Transverse colon (tissue), 4 donors: ENCODE measurements around the gene TENM4. TPM values are rescaled to one million over a fixed set of nuclear protein-coding genes. Genes with fewer than 3 reads are reported as not detected.

Experiments used
- DNase-seq: peaks from one replicate; pipeline ENCODE4 v3.0.0-alpha.2; 2019
- H3K27ac ChIP-seq, 4 donors: fragments of 200-600 bp; sonication (generic); 2 replicates each; pipeline ENCODE4 v1.5.1; 2016 to 2018; ENCODE audit warnings: inconsistent platforms in 4 of 4
- H3K27me3 ChIP-seq: fragments of 200-600 bp; sonication (generic); 2 replicates; pipeline ENCODE4 v1.5.1; 2017; ENCODE audit warnings: inconsistent platforms
- H3K36me3 ChIP-seq, 4 donors: fragments of 200-600 bp; sonication (generic); 2 replicates each; pipeline ENCODE4 v1.5.1; 2017 to 2019; ENCODE audit warnings: inconsistent platforms in 4 of 4
- H3K4me1 ChIP-seq, 4 donors: fragments of 200-600 bp; sonication (generic); 2 replicates each; pipeline ENCODE4 v1.5.1; 2017 to 2020; ENCODE audit warnings: inconsistent platforms in 4 of 4
- H3K4me3 ChIP-seq, 4 donors: fragments of 200-600 bp; sonication (generic); 1 replicate in 1 of 4; 2 replicates in 3 of 4; pipeline versions ENCODE4 v1.5.1 to v1.6.1; 2017 to 2019; ENCODE audit warnings: inconsistent platforms in 4 of 4
- H3K9me3 ChIP-seq, 2 donors: fragments of 200-600 bp; sonication (generic); 2 replicates each; pipeline ENCODE4 v1.5.1; 2017 to 2019; ENCODE audit warnings: inconsistent platforms in 2 of 2
- CTCF ChIP-seq, 5 experiments: fragments of 200-600 bp in 3 of 5; fragments of 450-650 bp in 2 of 5; sonication (generic) in 3 of 5; IDR thresholded peaks; 1 replicate in 2 of 5; 2 replicates in 3 of 5; pipeline ENCODE4 v1.5.1; 2016 to 2017; ENCODE audit warnings: antibody characterized with exemption in 5 of 5, inconsistent platforms in 3 of 5, mild to moderate bottlenecking in 2 of 5, moderate library complexity in 1 of 5
- EP300 ChIP-seq: sonication (generic); formaldehyde crosslinking; IDR thresholded peaks from one replicate; pipeline ENCODE4 v1.6.1; 2017; ENCODE audit warnings: antibody characterized with exemption, low read depth
- POLR2A ChIP-seq: fragments of 450-650 bp; IDR thresholded peaks from one replicate; pipeline ENCODE4 v1.6.1; 2016; ENCODE audit warnings: antibody characterized with exemption, mild to moderate bottlenecking, moderate library complexity
- POLR2AphosphoS5 ChIP-seq, 3 donors: sonication (generic); formaldehyde crosslinking; IDR thresholded peaks; one replicate each; pipeline ENCODE4 v1.6.1; 2016; ENCODE audit warnings: antibody characterized with exemption in 3 of 3
- WGBS, 2 donors: methylation state at CpG; one replicate each; pipeline ENCODE4 v1.1.5; 2018; ENCODE audit warnings: low coverage in 1 of 2; 5-methylcytosine and 5-hydroxymethylcytosine counted together
- in situ Hi-C, 4 donors: fragments of 200-750 bp; cut with MboI; loops; one replicate each; pipeline versions ENCODE4 v1.15.0 to v1.15.1; 2017; ENCODE audit warnings: low sequenced_read_pairs in 3 of 4, low pct_ligation_motif_present in 1 of 4, low pct_unique_long_range_greater_than_20kb in 1 of 4
- intact Hi-C: fragments of 100-400 bp; cut with DNase I; formaldehyde crosslinking; loops from one replicate; pipeline ENCODE4 v1.15.1; 2023; ENCODE audit warnings: low total_unique reads
- total RNA-seq, 4 donors: library from RNA; depleted of rRNA; stranded (reverse); fragments of >200 nt; gene quantifications; one replicate each; pipeline ENCODE4 v1.1.0, GENCODE V29; 2016

TENM4 gene
- total RNA-seq, 4 donors from 2014 or later, result 0.14 to 0.79 (median 0.39) TPM

GRCh38 chr11:79417069-79417920 lies 23.5 kb downstream of the TENM4 start:
- 77 to 92% methylated on average over 5 to 6 of the region's 6 CpGs for WGBS, 2 donors
- H3K27ac ChIP-seq, result no peak overlapping the region
- H3K27me3 ChIP-seq, result no peaks in the 10 kb centered on the region
- H3K36me3 ChIP-seq, result no peaks in the 10 kb centered on the region
- no peak for DNase-seq
- TF ChIP-seq POLR2AphosphoS5 (IDR thresholded peaks at IDR 0.05) (no peak), EP300 (no peak), POLR2A (no peak)
- in situ Hi-C loops (no loop called here), intact Hi-C loops (no loop called here)
- H3K9me3 ChIP-seq, result no peaks in the 10 kb centered on the region
- no peak overlapping the region for H3K4me3 ChIP-seq
- H3K4me1 ChIP-seq, result peaks cover 0 to 15% (median 0%) of the 10 kb centered on the region in 4 donors

- DNase-seq, result no peak
- intact Hi-C loops, result no loop called here
- in situ Hi-C loops, result no loop called here
- H3K27ac ChIP-seq, result no peak overlapping the region
- no peaks in the 10 kb centered on the region for H3K27me3 ChIP-seq
- no peak for TF ChIP-seq CTCF (IDR thresholded peaks at IDR 0.05)
- no peaks in the 10 kb centered on the region for H3K36me3 ChIP-seq
- no peak overlapping the region for H3K4me3 ChIP-seq
- H3K9me3 ChIP-seq, result no peaks in the 10 kb centered on the region
- peaks cover 0 to 15% (median 0%) of the 10 kb centered on the region in 4 donors for H3K4me1 ChIP-seq
- 93 to 100% methylated on average over 1 of the region's 1 CpG for WGBS, 2 donors
Observed at GRCh38 chr11:79415912-79416311, 24.9 kb downstream of the TENM4 start.

GRCh38 chr11:79415411-79415810 lies 25.4 kb downstream of the TENM4 start:
- no peak for DNase-seq
- Histone ChIP-seq H3K27me3 (no peaks in the 10 kb centered on the region), H3K4me1 (peaks cover 0 to 15% (median 0%) of the 10 kb centered on the region in 4 donors), H3K27ac (no peak overlapping the region), H3K9me3 (no peaks in the 10 kb centered on the region), H3K4me3 (no peak overlapping the region), H3K36me3 (no peaks in the 10 kb centered on the region)
- 40 to 58% methylated on average over 1 of the region's 1 CpG for WGBS, 2 donors
- in situ Hi-C loops (no loop called here), intact Hi-C loops (no loop called here)
- no peak for TF ChIP-seq EP300
- no peak for TF ChIP-seq POLR2AphosphoS5 (IDR thresholded peaks at IDR 0.05)
- TF ChIP-seq POLR2A, result no peak
- no peak for TF ChIP-seq CTCF (IDR thresholded peaks at IDR 0.05)

DNA sequence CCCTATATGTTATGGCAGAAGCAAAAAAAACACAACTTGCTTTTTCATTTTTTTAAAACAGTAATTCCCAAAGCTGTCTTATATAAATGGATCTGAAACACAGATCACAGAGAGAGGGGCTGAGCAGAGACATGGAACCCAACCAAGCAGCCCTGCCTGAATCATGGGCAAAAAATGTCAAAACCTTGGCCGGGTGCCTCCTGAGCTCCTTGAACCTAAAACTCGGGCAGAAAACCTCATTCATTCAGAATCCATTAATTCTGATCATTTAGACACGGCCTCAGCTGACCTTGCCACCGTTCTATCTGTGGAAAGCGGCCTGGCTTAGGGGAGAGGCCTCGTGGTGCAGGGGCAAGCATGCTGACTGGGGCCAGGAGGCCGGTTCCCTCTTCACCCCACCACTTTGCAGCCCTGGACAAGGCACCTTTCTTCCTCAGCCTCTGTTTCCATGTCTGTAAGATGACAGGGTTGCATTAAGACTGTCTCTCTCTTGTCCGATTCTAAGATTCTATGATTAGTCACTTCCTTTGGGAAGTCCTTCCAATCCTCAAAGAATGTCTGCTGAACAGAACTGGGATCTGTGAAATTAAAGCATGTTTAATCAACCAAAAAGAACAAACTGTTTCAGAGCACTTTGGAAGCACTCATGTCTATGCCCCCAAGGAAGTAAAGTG lies 26.0 kb downstream of the TENM4 start:
- H3K9me3 ChIP-seq, result no peaks in the 10 kb centered on the region
- no peak for DNase-seq
- no peak overlapping the region for H3K4me3 ChIP-seq
- no peaks in the 10 kb centered on the region for H3K27me3 ChIP-seq
- H3K4me1 ChIP-seq, result peaks cover 0 to 15% (median 0%) of the 10 kb centered on the region in 4 donors
- in situ Hi-C loops, result no loop called here
- H3K27ac ChIP-seq, result no peak overlapping the region
- intact Hi-C loops, result no loop called here
- no peaks in the 10 kb centered on the region for H3K36me3 ChIP-seq
- 63 to 100% methylated on average over 1 to 8 of the region's 8 CpGs for WGBS, 2 donors
- TF ChIP-seq POLR2AphosphoS5 (IDR thresholded peaks at IDR 0.05) (no peak), POLR2A (no peak), CTCF (IDR thresholded peaks at IDR 0.05) (no peak), EP300 (no peak)
